GM21786 (cell line): ENCODE data around the gene RSRC1.
"Not testable (repeated sequence)": the region's sequence is repeated elsewhere in the genome, so short reads cannot be mapped to it uniquely, and the experiment has no call there.

Experiments used
- ATAC-seq: cut with Tn5 transposase; IDR thresholded peaks from one replicate; pipeline ENCODE4 v1.9.1; 2021; ENCODE audit not compliant: unreplicated experiment

Gene RSRC1

DNA sequence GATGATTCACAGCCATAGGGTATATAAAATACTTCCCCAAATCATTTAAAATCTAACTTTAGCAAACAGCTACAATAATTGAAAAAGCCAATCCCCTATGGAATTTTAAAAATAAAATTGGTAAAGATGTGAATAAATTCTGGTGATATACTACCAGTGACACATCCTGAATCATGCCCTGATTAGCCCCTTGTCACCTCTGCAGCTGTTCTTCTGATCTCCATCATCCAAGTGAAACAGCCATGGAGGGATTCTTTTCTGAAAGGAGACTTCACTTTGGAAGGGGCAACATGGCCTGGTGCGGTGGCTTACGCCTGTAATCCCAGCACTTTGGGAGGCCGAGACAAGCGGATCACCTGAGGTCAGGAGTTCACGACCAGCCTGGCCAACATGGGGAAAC lies 345.5 kb downstream of the RSRC1 start:
- ATAC-seq = no peak

DNA sequence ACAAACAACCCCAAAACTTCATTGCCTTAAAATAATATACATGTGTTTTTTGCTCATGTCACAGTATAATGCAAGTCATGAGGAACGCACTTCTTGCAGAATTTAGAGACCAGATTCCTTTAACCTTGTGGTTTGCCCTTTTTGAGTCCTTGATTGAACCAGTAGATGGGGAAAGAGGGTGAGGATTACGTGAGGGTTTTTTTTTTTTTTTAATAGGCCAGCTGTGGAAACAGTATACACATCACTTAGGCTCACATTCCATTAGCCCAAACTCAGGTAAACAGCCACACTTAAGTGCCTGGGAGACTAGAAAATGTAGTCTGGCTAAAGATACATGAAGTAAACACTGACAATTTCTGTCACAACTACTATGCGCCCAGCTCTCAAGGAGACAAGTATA lies 346.2 kb downstream of the RSRC1 start:
- no peak for ATAC-seq

GRCh38 chr3:158458464-158458863 lies 348.6 kb downstream of the RSRC1 start:
- ATAC-seq = no peak

GRCh38 chr3:158460926-158461325 lies 351.0 kb downstream of the RSRC1 start:
- ATAC-seq = no peak

DNA sequence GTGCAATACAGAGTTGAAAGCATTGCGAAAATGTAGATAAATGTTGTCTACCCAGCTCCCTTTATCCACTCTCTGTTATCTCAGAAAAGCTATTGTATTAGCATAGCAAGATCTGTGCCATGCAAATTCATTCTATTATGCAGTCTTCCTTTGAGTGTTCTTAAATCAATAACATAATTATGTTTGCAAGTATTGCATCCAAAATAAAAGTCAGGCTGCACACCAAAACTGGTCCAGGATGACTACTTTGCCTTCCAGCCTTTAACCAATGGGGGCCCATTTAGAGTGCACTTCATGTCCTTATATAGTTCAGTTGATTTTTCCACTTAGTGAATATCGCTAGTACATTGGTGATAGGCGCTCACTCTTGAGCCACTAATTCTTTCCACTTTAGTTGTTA lies 353.7 kb downstream of the RSRC1 start:
- no peak for ATAC-seq

DNA sequence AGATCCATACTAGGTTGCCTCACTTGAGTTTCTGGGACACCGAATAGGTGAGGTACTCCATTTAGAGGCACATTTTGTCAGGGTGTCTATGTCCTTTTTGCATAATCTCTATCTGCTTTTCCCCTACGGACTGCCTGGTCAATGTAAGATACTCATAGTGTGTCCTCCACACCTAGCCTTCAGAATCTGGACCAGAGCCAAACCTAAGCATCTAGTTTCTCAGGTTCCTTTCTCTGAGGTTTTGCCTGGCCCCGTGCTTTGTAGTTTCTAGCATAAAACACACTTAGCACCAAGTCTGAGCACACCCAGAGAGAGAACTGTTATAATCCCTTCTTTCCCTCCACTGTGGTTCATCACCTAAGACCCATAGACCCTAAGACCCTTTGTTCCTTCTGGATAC lies 355.2 kb downstream of the RSRC1 start:
- ATAC-seq = peak; percentile 79

- no peak for ATAC-seq
Measured at GRCh38 chr3:158470944-158471638, 361.2 kb downstream of the RSRC1 start.

- no peak for ATAC-seq
Measured at GRCh38 chr3:158471639-158472294, 361.9 kb downstream of the RSRC1 start.

DNA sequence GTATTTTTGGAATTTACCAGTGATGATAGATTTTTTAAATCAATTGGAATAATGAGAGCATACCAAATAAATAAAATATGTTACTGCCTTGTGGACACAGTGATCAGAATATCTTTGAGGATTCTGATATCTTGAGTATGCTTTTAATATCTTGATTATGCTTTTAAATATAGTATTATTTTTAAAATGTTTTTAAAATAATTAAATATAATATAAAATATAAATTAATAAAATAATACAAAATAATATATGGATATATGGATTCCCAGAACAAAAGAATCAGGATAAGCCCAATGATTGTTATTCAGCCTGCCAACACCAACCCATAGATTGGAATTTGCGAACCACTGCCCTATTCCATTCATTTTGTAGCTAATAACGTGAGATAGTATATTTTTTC lies 369.2 kb downstream of the RSRC1 start:
- no peak for ATAC-seq

DNA sequence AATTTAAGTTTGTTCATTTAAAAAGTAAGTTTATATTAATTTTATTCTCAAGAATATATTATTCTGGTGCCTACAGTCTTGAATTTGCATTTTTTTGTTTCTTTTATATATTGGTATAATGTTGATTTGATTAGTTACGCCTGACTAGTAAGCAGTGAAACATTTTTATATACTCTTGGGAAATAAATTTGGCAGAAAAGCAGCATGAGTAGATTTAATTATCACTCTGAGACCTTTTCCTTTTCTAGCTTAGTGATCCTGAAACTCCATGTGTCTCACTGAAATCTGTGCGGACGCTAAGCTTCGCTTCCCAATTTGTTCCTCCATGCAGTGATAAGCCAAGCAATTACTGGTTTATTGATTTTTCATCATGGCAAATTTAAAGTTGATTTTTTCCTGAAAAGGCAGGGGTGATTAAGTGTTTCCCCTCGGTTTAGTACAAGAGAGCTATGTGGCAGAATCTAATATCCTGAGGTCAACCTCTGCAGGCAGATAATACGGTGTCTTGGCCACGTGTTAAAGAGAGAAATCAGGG lies 373.9 kb downstream of the RSRC1 start:
- ATAC-seq = no peak

DNA sequence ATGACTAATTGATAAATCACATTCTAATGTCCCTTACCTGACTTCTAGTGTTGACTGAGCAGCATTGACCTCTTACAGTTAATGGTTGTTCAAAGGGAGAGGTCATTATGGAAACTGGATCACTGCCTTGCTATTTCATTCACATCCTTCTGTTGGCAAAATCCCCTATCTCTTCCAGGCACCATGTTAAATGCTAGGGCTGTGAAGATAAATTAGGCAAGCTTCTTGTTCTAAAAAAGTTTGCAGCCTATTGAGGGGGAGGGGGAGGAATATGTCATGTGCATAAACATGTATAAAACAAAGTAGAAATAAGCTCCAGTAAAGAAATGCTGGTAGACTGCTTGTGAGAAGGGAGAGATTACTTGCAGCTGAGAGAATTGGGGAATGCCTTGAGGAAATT lies 376.3 kb downstream of the RSRC1 start:
- ATAC-seq = no peak

GRCh38 chr3:158488670-158489069 lies 378.8 kb downstream of the RSRC1 start:
- ATAC-seq = no peak

DNA sequence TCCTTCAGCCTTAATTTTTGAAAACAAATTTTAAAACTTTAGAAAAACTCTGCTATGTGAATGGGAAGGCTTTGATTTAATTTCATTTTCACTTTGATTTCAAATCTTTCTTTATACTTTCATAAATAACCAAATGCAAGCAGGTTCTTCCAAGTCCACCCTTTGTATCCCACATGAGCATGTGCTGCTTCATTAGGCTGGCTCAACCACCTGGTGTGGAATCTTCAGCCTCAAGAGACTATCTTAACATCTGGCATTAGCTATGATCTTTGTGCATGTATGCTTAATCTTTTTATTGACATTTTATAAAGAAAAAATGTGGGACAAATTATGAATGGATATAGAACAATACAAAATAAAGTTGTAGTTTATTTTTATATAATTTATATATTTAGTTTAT lies 379.3 kb downstream of the RSRC1 start:
- no peak for ATAC-seq

DNA sequence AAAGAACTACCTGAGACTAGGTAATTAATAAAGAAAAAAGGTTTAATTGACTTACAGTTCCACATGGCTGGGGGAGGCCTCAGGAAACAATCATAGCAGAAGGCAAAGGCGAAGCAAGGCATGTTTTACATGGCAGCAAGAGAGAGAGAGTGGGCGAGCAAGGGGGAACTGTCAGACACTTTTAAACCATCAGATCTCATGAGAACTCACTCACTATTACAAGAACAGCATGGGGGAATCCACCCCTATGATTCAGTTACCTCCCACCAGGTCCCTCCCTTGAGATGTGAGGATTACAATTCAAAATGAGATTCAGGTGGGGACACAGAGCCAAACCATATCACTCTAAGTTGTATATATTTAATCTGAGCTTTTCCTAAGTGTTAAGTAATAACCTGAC lies 382.1 kb downstream of the RSRC1 start:
- ATAC-seq = no peak

DNA sequence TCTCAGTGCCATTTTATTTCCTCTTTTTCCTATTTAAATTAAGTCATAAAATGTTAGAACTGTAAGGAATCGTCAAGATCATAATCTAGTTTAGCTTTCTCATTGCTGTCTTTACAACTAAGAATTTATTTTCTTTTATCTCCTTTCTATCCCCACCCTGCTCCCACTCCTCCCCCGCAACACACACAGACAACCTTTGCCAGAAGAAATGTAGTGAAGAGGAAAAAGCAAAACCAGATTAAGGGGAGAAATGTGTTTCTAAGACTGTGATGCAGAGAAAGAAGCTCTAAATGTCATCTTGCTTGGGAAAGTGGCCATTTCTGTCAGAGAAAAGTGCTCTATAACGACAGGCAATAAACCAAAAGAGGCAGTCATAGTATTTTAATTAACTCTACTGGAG lies 382.8 kb downstream of the RSRC1 start:
- no peak for ATAC-seq

GRCh38 chr3:158493931-158494330 lies 384.0 kb downstream of the RSRC1 start:
- ATAC-seq = no peak

DNA sequence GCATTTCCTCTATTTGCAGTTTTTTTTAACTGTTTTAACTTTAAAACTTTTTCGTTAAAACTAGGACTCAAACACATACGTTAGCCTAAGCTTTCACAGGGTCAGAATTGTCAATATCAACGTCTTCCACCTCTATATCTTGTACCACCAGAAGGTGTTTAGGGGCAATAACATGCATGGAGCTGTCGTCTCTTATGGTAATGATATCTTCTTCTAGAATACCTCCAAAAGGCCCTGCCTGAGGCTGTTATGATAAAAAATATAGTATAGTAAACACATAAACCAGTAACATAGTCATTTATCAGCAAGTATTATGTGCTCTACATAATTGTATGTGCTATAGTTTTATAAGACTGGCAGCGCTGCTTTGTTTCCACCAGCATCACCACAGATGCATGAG lies 384.8 kb downstream of the RSRC1 start:
- no peak for ATAC-seq

- not testable (repeated sequence) for ATAC-seq
Measured at GRCh38 chr3:158495398-158495902, 385.6 kb downstream of the RSRC1 start.

DNA sequence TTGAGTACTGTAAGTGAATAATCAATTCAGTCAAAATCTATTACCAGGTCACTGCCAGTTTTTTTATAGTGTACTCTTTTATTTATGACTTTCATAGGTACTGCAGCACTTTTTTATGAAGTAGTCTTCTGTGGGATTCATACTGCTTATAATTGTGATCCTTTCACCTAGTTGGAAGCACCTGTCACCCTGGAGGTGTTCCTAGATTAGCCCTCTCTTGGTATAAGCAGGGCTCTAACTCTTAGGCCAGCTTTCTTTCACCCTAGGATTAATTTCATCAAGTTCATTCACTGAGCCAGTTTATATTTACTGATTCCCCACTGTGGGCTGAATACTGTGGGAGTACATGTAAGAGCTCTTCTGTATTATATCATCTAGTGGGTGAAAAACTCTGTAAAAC lies 395.2 kb downstream of the RSRC1 start:
- no peak for ATAC-seq

DNA sequence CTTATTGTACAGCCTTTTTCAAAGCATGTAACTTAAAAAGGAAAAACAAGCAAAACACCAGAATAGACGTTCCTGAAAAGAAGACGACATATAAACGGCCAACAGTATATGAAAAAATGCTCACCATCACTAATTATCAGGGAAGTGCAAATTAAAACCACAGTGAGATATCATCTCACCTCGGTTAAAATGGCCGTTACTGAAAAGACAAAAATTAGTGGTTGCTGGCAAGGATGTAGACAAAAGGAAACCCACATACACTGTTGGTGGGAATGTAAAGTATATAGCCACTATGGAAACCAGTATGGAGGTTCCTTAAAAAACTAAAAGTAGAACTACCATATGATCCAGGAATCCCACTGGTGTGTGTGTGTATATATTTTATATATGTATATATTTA lies 396.6 kb downstream of the RSRC1 start:
- no peak for ATAC-seq

DNA sequence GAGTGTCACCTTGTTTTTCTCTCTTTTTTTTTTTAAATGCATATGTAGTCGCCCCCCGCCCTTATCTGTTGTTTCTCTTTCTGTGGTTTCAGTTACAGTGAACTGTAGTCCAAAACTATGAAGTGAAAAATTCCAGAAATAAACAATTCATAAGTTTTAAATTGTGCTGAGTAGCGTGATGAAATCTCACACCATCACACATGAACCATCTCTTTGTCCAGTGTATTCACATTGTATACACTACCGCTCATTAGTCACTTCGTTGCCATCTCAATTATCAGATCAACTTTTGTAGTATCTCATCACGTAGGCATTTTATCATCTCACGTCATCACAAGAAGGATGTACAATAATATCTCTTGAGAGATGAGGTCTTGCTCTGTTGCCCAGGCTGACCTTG lies 398.6 kb downstream of the RSRC1 start:
- no peak for ATAC-seq

GRCh38 chr3:158509891-158510290 lies 400.0 kb downstream of the RSRC1 start:
- no peak for ATAC-seq
